ENCODE results near the gene OR52J3.

DNA sequence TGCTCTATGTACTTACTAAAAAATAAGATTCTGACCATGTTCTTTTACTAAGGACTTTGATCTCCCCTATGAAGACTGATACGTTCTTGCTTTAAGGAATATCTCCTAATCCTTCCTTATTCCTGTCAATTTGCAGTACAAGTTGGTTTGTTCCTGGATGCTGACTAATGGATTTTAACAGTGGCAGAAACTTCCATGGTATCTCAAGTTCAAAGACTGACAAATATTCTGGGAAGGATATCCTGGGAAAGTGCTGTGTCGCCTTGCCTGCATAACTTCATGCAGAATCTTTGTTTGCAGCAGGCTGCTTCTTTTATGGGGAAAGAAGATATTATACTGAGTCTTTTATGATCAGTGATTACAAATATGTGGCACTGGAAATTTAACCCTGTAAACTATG lies 8.4 kb upstream of the OR52J3 start:
- TF ChIP-seq, protein P1, sequence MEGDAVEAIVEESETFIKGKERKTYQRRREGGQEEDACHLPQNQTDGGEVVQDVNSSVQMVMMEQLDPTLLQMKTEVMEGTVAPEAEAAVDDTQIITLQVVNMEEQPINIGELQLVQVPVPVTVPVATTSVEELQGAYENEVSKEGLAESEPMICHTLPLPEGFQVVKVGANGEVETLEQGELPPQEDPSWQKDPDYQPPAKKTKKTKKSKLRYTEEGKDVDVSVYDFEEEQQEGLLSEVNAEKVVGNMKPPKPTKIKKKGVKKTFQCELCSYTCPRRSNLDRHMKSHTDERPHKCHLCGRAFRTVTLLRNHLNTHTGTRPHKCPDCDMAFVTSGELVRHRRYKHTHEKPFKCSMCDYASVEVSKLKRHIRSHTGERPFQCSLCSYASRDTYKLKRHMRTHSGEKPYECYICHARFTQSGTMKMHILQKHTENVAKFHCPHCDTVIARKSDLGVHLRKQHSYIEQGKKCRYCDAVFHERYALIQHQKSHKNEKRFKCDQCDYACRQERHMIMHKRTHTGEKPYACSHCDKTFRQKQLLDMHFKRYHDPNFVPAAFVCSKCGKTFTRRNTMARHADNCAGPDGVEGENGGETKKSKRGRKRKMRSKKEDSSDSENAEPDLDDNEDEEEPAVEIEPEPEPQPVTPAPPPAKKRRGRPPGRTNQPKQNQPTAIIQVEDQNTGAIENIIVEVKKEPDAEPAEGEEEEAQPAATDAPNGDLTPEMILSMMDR (conservative IDR thresholded peaks at IDR 0.05; ENCODE audit: low read length), result no peak
- TF ChIP-seq EZH2phosphoT487 (IDR thresholded peaks at IDR 0.05; ENCODE audit: borderline replicate concordance, low read depth, low read length), result no peak
